ENCODE measurements around the gene SH3GL1. TPM values are rescaled to one million over a fixed set of nuclear protein-coding genes. Genes with fewer than 3 reads are reported as not detected.

The SH3GL1 gene
- total and polyA plus RNA-seq, 9 of the 15 experiments (the other 6 are each of a cell fraction or from before 2014, with no cell fraction given) = 1.7 to 75.3 (median 25.7) TPM

DNA sequence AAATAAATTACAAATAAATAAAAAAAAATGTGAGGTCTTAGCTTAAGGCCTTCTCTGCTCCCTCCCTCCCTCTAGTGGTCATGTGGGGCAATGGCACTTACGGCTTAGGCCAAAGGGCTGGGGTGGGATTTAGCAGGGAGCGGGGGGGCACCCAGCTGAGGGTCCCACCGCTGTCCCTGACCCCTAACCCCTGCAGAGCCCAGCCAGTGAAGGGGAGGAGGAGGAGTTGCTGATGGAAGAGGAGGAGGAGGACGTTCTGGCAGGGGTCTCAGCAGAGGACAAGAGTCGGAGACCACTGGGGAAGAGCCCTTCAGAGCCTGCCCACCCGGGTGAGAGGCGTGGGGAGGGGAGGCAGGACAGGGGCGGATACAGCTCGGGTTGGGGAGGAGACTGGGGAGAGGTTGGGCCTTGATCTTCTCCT is 47.6 kb downstream of the SH3GL1 start:
- ChIA-PET CTCF (ENCODE audit: low intra/inter-chr PET ratio) (interaction anchor here (0.6 to 1.4 kb wide), 2 partner anchors 85 to 88 kb away, joined by 3 to 14 read pairs; no protein-coding TSS in a partner anchor), POLR2A (interaction anchor here (0.6 to 1.4 kb wide), 7 partner anchors 9 to 86 kb away, joined by 3 to 9 read pairs (median 5); partner anchors contain the start of genes MPND and STAP2)
- no peak overlapping the region for H3K27ac ChIP-seq (ENCODE audit: extremely low read depth, low read depth, low read length)
- intact Hi-C loops (cut with micrococcal nuclease) (loop anchor here (2.0 kb wide), 1 partner anchor 86 kb away; no protein-coding TSS in a partner anchor), in situ Hi-C loops (cut with MboI) (no loop called here)
- H3K27me3 ChIP-seq (ENCODE audit: control insufficient read depth in 2 of 2, insufficient read depth in 2 of 2, low read length in 2 of 2) = no peaks in the 10 kb centered on the region
- 7% methylated on average over 7 of the region's 9 CpGs for WGBS (ENCODE audit: insufficient coverage, low coverage, missing lambda C conversion rate)
- H3K9ac ChIP-seq (ENCODE audit: insufficient read depth in 1 of 2, low read depth in 2 of 2, low read length in 2 of 2) = peak overlapping the region in 1 of 2 experiments; percentile 64; a peak in 2 of 4 replicates
- peaks cover 3% of the 10 kb centered on the region; the same call in 1 of the 2 replicates for H4K20me1 ChIP-seq (replicated peaks; ENCODE audit: control insufficient read depth, insufficient read depth, low read length)
- H3K79me2 ChIP-seq (ENCODE audit: control insufficient read depth, insufficient read depth, low read length) = no peaks in the 10 kb centered on the region; the same call in 2 of the 3 replicates
- H3K4me1 ChIP-seq (replicated peaks in 1 of 2; ENCODE audit: control insufficient read depth in 2 of 2, insufficient read depth in 2 of 2, low read length in 2 of 2) = peaks cover 0 to 29% of the 10 kb centered on the region in 2 experiments; a peak in 2 of 5 replicates
- FAIRE-seq (peak; percentile 76), ATAC-seq (peak; percentile 87), DNase-seq (ENCODE audit: extremely low read depth in 1 of 4, low spot score in 3 of 4) (peak; percentile 72 to 74 (median 73))
- H3K36me3 ChIP-seq (ENCODE audit: control insufficient read depth, insufficient read depth, low read length) = peaks cover 13% of the 10 kb centered on the region; the same call in 1 of the 3 replicates
- H3K9me3 ChIP-seq (replicated peaks; ENCODE audit: control insufficient read depth, insufficient read depth, low read depth, low read length) = no peaks in the 10 kb centered on the region
- H3K4me2 ChIP-seq (ENCODE audit: insufficient read depth, low read length) = no peak overlapping the region
- BruUV-seq (replicated peaks) = no TSS peak
- H3K4me3 ChIP-seq = no peak overlapping the region
- no peak overlapping the region for H2AFZ ChIP-seq (ENCODE audit: low read depth, low read length)
- no peaks in the 10 kb centered on the region for H3K9me1 ChIP-seq (ENCODE audit: control insufficient read depth, insufficient read depth, low read length)
- TF ChIP-seq AFF4 (CRISPR knock-in tag; IDR thresholded peaks at IDR 0.05) = no peak
- TF ChIP-seq, protein P1, sequence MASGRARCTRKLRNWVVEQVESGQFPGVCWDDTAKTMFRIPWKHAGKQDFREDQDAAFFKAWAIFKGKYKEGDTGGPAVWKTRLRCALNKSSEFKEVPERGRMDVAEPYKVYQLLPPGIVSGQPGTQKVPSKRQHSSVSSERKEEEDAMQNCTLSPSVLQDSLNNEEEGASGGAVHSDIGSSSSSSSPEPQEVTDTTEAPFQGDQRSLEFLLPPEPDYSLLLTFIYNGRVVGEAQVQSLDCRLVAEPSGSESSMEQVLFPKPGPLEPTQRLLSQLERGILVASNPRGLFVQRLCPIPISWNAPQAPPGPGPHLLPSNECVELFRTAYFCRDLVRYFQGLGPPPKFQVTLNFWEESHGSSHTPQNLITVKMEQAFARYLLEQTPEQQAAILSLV (tag; IDR thresholded peaks at IDR 0.05) = no peak
- TF ChIP-seq, protein P2, sequence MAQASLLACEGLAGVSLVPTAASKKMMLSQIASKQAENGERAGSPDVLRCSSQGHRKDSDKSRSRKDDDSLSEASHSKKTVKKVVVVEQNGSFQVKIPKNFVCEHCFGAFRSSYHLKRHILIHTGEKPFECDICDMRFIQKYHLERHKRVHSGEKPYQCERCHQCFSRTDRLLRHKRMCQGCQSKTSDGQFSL (CRISPR knock-in tag; IDR thresholded peaks at IDR 0.05) = peak; percentile 74
- TF ChIP-seq, protein P2 (tag; IDR thresholded peaks at IDR 0.05) = 0 out of 4 replicates have a peak, but pooled peaks of 1 of the 2 experiments have one; percentile 32
- TF ChIP-seq ZNF277 (CRISPR knock-in tag; IDR thresholded peaks at IDR 0.05; ENCODE audit: borderline replicate concordance) = no peak
- TF ChIP-seq NR4A1 (CRISPR knock-in tag; IDR thresholded peaks at IDR 0.05) = no peak
- no peak for TF ChIP-seq NR4A1 (tag; IDR thresholded peaks at IDR 0.05)
- no peak for TF ChIP-seq CBX3 (IDR thresholded peaks at IDR 0.05; ENCODE audit: borderline replicate concordance in 1 of 2, low read length in 2 of 2)
- TF ChIP-seq ATF6 (CRISPR knock-in tag; IDR thresholded peaks at IDR 0.05) = no peak
- no peak for TF ChIP-seq ZNF444 (CRISPR knock-in tag; IDR thresholded peaks at IDR 0.05)
- no peak for TF ChIP-seq ZNF76 (CRISPR knock-in tag; IDR thresholded peaks at IDR 0.05; ENCODE audit: borderline replicate concordance)
- peak; percentile 85 for TF ChIP-seq ZNF384 (IDR thresholded peaks at IDR 0.05; ENCODE audit: low read depth, low read length)

Measured in K562 (cell line).